ENCODE data around the gene CCDC50. TPM values are rescaled to one million over a fixed set of nuclear protein-coding genes. Genes with fewer than 3 reads are reported as not detected.

CCDC50 gene
- polyA plus RNA-seq, 1 donor (not counting 4 experiments of a cell fraction or from before 2014, with no cell fraction given): 54.8 TPM

- Histone ChIP-seq H3K27ac (ENCODE audit: control insufficient read depth, insufficient read depth, low read length) (no peak overlapping the region), H3K27me3 (ENCODE audit: control insufficient read depth, extremely low read depth, insufficient read depth, low read length) (no peaks in the 10 kb centered on the region), H3K9me3 (ENCODE audit: control insufficient read depth, low read depth, low read length) (no peaks in the 10 kb centered on the region), H3K4me3 (ENCODE audit: control insufficient read depth in 2 of 3, extremely low read depth in 1 of 3, insufficient read depth in 2 of 3, low read depth in 1 of 3, low read length in 3 of 3) (no peak overlapping the region), H3K9me1 (ENCODE audit: control insufficient read depth, extremely low read depth, insufficient read depth, low read length) (peaks cover 3% of the 10 kb centered on the region), H3K79me2 (ENCODE audit: control insufficient read depth, insufficient read depth, low read length) (peaks cover 94% of the 10 kb centered on the region), H3K9ac (ENCODE audit: control insufficient read depth, extremely low read depth, insufficient read depth, low read length) (no peak overlapping the region), H3K4me2 (ENCODE audit: control insufficient read depth, extremely low read depth, insufficient read depth, low read depth, low read length) (no peak overlapping the region), H3K36me3 (ENCODE audit: control insufficient read depth in 2 of 2, extremely low read depth in 1 of 2, insufficient read depth in 2 of 2, low read length in 2 of 2) (no peaks in the 10 kb centered on the region), H4K20me1 (ENCODE audit: control insufficient read depth, extremely low read depth, insufficient read depth, low read length) (no peaks in the 10 kb centered on the region), H3K4me1 (ENCODE audit: control insufficient read depth, extremely low read depth, insufficient read depth, low read length) (peaks cover 21% of the 10 kb centered on the region), H2AFZ (ENCODE audit: control insufficient read depth, low read length) (no peak overlapping the region)
- dilution Hi-C loops (cut with MboI; ENCODE audit: extremely low pct_ligation_motif_present, low sequenced_read_pairs): no loop called here
- DNase-seq (ENCODE audit: low read depth, low spot score) (no peak), FAIRE-seq (no peak)
- no peak for TF ChIP-seq EZH2 (IDR thresholded peaks at IDR 0.05; ENCODE audit: low read length)
- TF ChIP-seq CTCF (optimal IDR thresholded peaks at IDR 0.05 in 1 of 3, IDR thresholded peaks at IDR 0.05 in 1 of 3, conservative IDR thresholded peaks at IDR 0.05 in 1 of 3; ENCODE audit: extremely low read depth in 1 of 3, insufficient read depth in 2 of 3, low read length in 3 of 3): no peak
Measured at GRCh38 chr3:191342411-191342810, 13.2 kb downstream of the CCDC50 start.

DNA sequence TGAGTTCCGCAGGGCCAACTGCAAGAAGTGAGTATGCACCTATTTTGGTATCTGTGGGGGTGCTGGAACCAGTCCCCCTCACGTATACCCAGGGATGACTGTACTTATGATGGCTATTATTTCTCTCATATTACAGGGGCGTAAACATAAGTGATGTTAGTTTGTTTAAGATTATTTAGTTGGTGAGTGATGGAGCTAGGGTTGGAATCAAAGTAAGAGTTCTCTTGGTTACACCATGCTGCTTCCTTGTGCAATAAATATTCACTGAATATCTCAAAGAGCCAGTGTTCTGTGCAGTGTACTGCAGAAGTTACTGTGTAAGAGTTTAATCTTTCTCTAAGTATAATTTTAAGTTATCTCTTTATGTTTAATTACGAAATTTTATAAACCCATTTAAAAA lies 13.9 kb downstream of the CCDC50 start:
- dilution Hi-C loops (cut with MboI; ENCODE audit: extremely low pct_ligation_motif_present, low sequenced_read_pairs): no loop called here
- Histone ChIP-seq H3K27me3 (ENCODE audit: control insufficient read depth, extremely low read depth, insufficient read depth, low read length) (no peaks in the 10 kb centered on the region), H3K9ac (ENCODE audit: control insufficient read depth, extremely low read depth, insufficient read depth, low read length) (no peak overlapping the region), H3K4me1 (ENCODE audit: control insufficient read depth, extremely low read depth, insufficient read depth, low read length) (peaks cover 15% of the 10 kb centered on the region), H3K36me3 (ENCODE audit: control insufficient read depth in 2 of 2, extremely low read depth in 1 of 2, insufficient read depth in 2 of 2, low read length in 2 of 2) (no peaks in the 10 kb centered on the region), H3K4me3 (ENCODE audit: control insufficient read depth in 2 of 3, extremely low read depth in 1 of 3, insufficient read depth in 2 of 3, low read depth in 1 of 3, low read length in 3 of 3) (no peak overlapping the region), H4K20me1 (ENCODE audit: control insufficient read depth, extremely low read depth, insufficient read depth, low read length) (no peaks in the 10 kb centered on the region), H3K27ac (ENCODE audit: control insufficient read depth, insufficient read depth, low read length) (no peak overlapping the region), H3K9me1 (ENCODE audit: control insufficient read depth, extremely low read depth, insufficient read depth, low read length) (peaks cover 3% of the 10 kb centered on the region), H3K4me2 (ENCODE audit: control insufficient read depth, extremely low read depth, insufficient read depth, low read depth, low read length) (no peak overlapping the region), H3K9me3 (ENCODE audit: control insufficient read depth, low read depth, low read length) (no peaks in the 10 kb centered on the region), H3K79me2 (ENCODE audit: control insufficient read depth, insufficient read depth, low read length) (peaks cover 98% of the 10 kb centered on the region), H2AFZ (ENCODE audit: control insufficient read depth, low read length) (no peak overlapping the region)
- TF ChIP-seq EZH2 (IDR thresholded peaks at IDR 0.05; ENCODE audit: low read length) (no peak), CTCF (optimal IDR thresholded peaks at IDR 0.05 in 1 of 3, IDR thresholded peaks at IDR 0.05 in 1 of 3, conservative IDR thresholded peaks at IDR 0.05 in 1 of 3; ENCODE audit: extremely low read depth in 1 of 3, insufficient read depth in 2 of 3, low read length in 3 of 3) (no peak)
- DNase-seq (ENCODE audit: low read depth, low spot score) (no peak), FAIRE-seq (no peak)
